SK-N-MC (cell line): Measurements from ENCODE around the gene CWC15.
"Not testable (repeated sequence)": the region's sequence is repeated elsewhere in the genome, so short reads cannot be mapped to it uniquely, and the experiment has no call there.

Experiments used
- DNase-seq: peaks from one replicate; pipeline ENCODE4 v3.0.0-alpha.2; 2011; ENCODE audit warnings: low read depth, low spot score
- H3K27ac ChIP-seq: fragments of 200-600 bp; sonication (generic); 2 replicates; pipeline ENCODE4 v1.5.1; 2016; ENCODE audit warnings: mixed run types
- H3K36me3 ChIP-seq: fragments of 200-600 bp; sonication (generic); 2 replicates; pipeline ENCODE4 v1.6.1; 2017; ENCODE audit warnings: antibody characterized with exemption, low read length, mixed read lengths; ENCODE audit not compliant: insufficient read depth
- H3K4me3 ChIP-seq: fragments of 200-600 bp; sonication (generic); 2 replicates; pipeline ENCODE4 v1.5.1; 2016
- H3K9ac ChIP-seq: fragments of 200-600 bp; sonication (generic); 2 replicates; pipeline ENCODE4 v1.8.0; 2017; ENCODE audit warnings: mixed run types, mixed read lengths; ENCODE audit not compliant: insufficient read length
- H3K9me3 ChIP-seq: fragments of 200-600 bp; sonication (generic); 2 replicates; pipeline ENCODE4 v1.6.1; 2017; ENCODE audit warnings: low read depth, mild to moderate bottlenecking, antibody characterized with exemption, low read length, moderate library complexity, mixed read lengths
- EZH2 ChIP-seq: fragments of 200-600 bp; sonication (generic); IDR thresholded peaks from one replicate; pipeline ENCODE4 v1.6.1; 2017; ENCODE audit warnings: antibody characterized with exemption
- FOXP2 ChIP-seq: optimal IDR thresholded peaks from 2 replicates; pipeline ENCODE3; 2011; ENCODE audit warnings: mild to moderate bottlenecking, moderate library complexity; ENCODE audit not compliant: insufficient read depth; ENCODE audit errors: extremely low read length, control extremely low read depth
- POLR2AphosphoS5 ChIP-seq: IDR thresholded peaks from 2 replicates; pipeline ENCODE4 v1.6.1; 2012; ENCODE audit warnings: mild to moderate bottlenecking, low read depth, low read length, borderline replicate concordance

The CWC15 gene

GRCh38 chr11:94939346-94939745, 34.0 kb downstream of the CWC15 start:
- Histone ChIP-seq H3K36me3 (no peaks in the 10 kb centered on the region), H3K9me3 (no peaks in the 10 kb centered on the region), H3K27ac (no peak overlapping the region), H3K9ac (no peak overlapping the region), H3K4me3 (no peak overlapping the region)
- TF ChIP-seq FOXP2 = no peak
- no peak for TF ChIP-seq EZH2
- TF ChIP-seq POLR2AphosphoS5 = no peak
- DNase-seq = no peak

- H3K27ac ChIP-seq = no peak overlapping the region
- no peak for TF ChIP-seq POLR2AphosphoS5
- no peak for TF ChIP-seq FOXP2
- no peak for TF ChIP-seq EZH2
Measured at GRCh38 chr11:94938095-94939055, 35.0 kb downstream of the CWC15 start.

GRCh38 chr11:94934846-94935245, 38.5 kb downstream of the CWC15 start:
- Histone ChIP-seq H3K9me3 (no peaks in the 10 kb centered on the region), H3K27ac (no peak overlapping the region), H3K9ac (no peak overlapping the region), H3K36me3 (no peaks in the 10 kb centered on the region), H3K4me3 (no peak overlapping the region)
- peak; percentile 34 for DNase-seq
- TF ChIP-seq EZH2 = no peak
- TF ChIP-seq POLR2AphosphoS5 = no peak
- no peak for TF ChIP-seq FOXP2

More at GRCh38 chr11:94938095-94939055, 35.0 kb downstream of the CWC15 start:
- Histone ChIP-seq H3K36me3 (no peaks in the 10 kb centered on the region), H3K9me3 (no peaks in the 10 kb centered on the region), H3K4me3 (no peak overlapping the region), H3K9ac (no peak overlapping the region)
- DNase-seq = no peak

- no peaks in the 10 kb centered on the region for H3K9me3 ChIP-seq
Measured at GRCh38 chr11:94934362-94934761, 39.0 kb downstream of the CWC15 start.

GRCh38 chr11:94933223-94934130, 39.9 kb downstream of the CWC15 start:
- DNase-seq = peak; percentile 18
- TF ChIP-seq POLR2AphosphoS5 = no peak
- TF ChIP-seq FOXP2 = no peak
- no peak for TF ChIP-seq EZH2
- Histone ChIP-seq H3K9me3 (no peaks in the 10 kb centered on the region), H3K27ac (peak overlapping the region; percentile 63; the same call in 1 of the 2 replicates), H3K4me3 (peak overlapping the region; percentile 45), H3K36me3 (no peaks in the 10 kb centered on the region), H3K9ac (no peak overlapping the region)

More at GRCh38 chr11:94934362-94934761, 39.0 kb downstream of the CWC15 start:
- H3K9ac ChIP-seq = no peak overlapping the region
- no peak overlapping the region for H3K27ac ChIP-seq
- H3K4me3 ChIP-seq = no peak overlapping the region
- no peak for DNase-seq
- TF ChIP-seq FOXP2 (no peak), EZH2 (no peak), POLR2AphosphoS5 (no peak)
- no peaks in the 10 kb centered on the region for H3K36me3 ChIP-seq

GRCh38 chr11:94932503-94932902, 40.9 kb downstream of the CWC15 start:
- TF ChIP-seq EZH2 = no peak
- TF ChIP-seq FOXP2 = no peak
- no peak for TF ChIP-seq POLR2AphosphoS5
- Histone ChIP-seq H3K36me3 (no peaks in the 10 kb centered on the region), H3K27ac (no peak overlapping the region), H3K9ac (no peak overlapping the region), H3K4me3 (no peak overlapping the region), H3K9me3 (no peaks in the 10 kb centered on the region)
- DNase-seq = no peak

GRCh38 chr11:94932072-94932471, 41.3 kb downstream of the CWC15 start:
- not testable (repeated sequence) for H3K36me3 ChIP-seq, H3K9me3 ChIP-seq, H3K27ac ChIP-seq, DNase-seq, H3K4me3 ChIP-seq, H3K9ac ChIP-seq

GRCh38 chr11:94928117-94928990, 45.0 kb downstream of the CWC15 start:
- Histone ChIP-seq H3K4me3 (no peak overlapping the region), H3K9me3 (no peaks in the 10 kb centered on the region), H3K9ac (no peak overlapping the region), H3K27ac (no peak overlapping the region), H3K36me3 (no peaks in the 10 kb centered on the region)
- TF ChIP-seq FOXP2 (no peak), POLR2AphosphoS5 (no peak)
- DNase-seq = no peak
